ENCODE data around the gene MAPK11.

Gene MAPK11

DNA sequence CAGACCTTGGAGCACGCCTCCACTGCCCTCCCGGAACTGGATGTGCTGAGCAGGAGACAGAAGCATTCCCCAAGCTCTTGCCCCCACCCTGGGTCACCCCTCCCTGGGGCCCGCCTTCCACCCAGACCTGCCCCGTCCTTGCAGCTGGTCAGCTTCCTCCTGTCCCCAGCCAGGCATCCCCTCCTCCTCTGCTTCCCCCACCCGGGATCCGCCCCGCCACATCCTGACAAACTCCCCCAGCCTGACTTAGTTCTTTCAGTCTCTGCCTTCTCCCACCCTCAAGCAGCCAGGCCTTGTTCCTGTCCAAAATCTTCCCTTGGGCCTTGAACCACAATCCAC, 38.4 kb upstream of the MAPK11 start:
- DNase-seq (ENCODE audit: low read depth), result no peak
- H3K4me3 ChIP-seq (ENCODE audit: low read length), result no peak overlapping the region
- TF ChIP-seq CTCF (IDR thresholded peaks at IDR 0.05; ENCODE audit: insufficient read depth, low read depth, low read length, missing control alignments), result no peak

GRCh38 chr22:50307890-50308596, 37.9 kb upstream of the MAPK11 start:
- no peak for TF ChIP-seq CTCF (IDR thresholded peaks at IDR 0.05; ENCODE audit: insufficient read depth, low read depth, low read length, missing control alignments)
- DNase-seq (ENCODE audit: low read depth), result no peak
- H3K4me3 ChIP-seq (ENCODE audit: low read length), result no peak overlapping the region

DNA sequence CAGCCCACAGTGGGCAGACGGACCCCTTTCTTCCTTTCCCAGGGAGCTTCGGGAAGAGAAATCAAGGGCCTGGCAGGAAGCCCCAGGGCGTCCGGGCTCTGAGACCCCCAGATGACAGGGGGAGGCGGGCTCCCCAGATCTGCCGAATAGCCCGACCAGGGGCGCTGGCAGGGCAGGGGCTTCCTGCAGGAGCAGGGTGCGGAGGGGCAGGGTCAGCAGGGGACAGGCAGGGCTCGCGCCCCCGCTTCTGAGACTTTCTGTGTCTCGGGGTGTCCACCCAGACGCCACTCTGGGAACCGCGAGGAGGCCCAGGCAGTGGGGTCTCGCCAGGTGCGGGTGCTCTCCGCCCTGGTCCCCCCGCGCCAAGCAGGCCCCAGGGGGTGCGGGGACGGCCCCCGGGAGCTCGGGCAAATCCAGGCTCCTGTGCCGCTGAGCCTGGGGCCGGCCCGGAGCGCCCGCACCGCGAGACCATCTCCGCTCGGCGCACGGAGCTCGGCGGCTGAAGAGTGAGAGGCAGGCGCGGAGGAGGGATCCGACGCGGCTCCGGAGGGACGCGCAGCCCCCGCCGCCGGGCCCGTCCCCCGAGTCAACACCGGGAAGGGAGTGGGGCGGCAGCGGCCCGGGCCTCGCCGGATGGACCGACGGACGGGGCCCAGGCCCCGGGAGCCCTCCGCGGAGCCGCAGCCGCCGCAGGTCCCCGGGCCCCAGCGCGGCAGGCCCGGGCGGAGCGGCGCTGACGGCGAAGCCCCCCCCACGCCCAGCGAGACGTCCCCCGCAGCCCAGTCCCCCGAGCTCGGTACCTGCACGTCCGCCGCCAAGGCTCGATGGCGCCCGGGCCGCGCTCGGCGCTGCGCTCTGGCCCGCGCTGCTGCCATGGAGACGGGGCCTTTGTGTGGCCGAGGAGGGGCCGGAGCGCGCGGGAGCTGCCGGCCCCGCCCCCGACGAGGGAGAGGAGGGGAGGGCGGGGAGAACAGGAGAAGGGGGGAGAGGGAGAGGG, 36.9 kb upstream of the MAPK11 start, which contains the start of gene PLXNB2:
TSS of gene PLXNB2 (minus strand) at position 894 of the 997 bp plus-strand sequence. CDS start 17,062 bp downstream, outside the sequence.
- peak within 1 kb of the TSS; percentile 86 for H3K4me3 ChIP-seq (ENCODE audit: low read length)
- peak; percentile 77 for DNase-seq (ENCODE audit: low read depth)
- no peak for TF ChIP-seq CTCF (IDR thresholded peaks at IDR 0.05; ENCODE audit: insufficient read depth, low read depth, low read length, missing control alignments)

DNA sequence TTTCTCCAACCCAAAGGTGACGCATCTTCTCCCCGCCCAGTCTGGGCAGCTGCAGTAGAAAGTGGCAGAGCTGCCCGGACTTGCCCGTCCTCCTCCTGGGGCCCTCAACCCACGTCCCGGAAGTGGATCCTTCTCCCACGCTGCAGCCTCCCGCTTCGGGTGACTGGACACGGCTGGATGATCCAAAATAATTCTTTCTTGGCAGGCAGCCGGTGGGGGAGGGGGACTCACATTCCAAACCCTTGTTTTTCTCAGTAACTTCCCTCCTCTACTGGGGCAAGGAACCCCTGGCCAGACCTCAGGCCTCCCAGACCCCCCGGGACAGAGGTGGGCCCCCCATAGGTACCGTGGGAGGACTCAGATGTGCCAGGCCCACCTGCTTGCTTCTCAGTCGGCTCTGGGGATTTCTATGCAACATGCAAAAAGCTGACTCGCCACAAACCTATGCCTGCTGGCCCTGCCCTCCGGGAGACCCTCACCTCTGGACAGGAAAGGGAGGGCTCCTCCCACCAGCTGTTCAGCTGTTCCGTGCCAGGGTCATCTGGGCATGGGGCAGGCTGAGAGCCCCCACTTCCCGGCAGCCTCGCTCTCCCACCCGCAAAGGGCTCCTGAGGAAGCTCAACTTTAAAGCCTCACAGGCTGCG, 35.9 kb upstream of the MAPK11 start:
- peak; percentile 99 for DNase-seq (ENCODE audit: low read depth)
- peak overlapping the region; percentile 86 for H3K4me3 ChIP-seq (ENCODE audit: low read length)
- no peak for TF ChIP-seq CTCF (IDR thresholded peaks at IDR 0.05; ENCODE audit: insufficient read depth, low read depth, low read length, missing control alignments)

DNA sequence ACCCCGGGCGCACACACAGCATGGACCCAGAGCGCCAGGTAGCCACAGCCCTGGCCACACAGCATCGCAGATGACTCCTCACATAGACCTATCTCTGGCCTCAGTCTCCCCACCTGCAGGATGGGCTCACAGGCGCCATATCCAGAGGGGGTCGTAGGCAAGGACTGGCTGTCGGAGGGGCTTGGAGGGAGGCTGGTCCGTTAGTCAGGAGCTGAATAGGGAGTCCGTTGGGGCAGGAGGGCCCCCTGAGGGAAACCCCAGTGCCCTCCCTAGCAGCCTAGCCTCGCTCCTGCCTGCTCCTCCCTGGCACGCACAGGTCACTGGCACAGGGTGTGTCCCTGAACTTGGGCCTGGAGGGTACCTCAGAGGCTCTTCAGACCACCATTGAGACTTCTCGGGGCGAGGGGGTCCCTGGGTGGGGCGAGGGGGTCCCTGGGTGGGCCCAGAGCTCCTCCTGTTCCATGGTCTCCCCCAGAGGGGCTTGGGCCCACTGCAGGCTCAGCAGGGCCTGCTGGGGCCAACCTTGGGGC, 35.3 kb upstream of the MAPK11 start:
- TF ChIP-seq CTCF (IDR thresholded peaks at IDR 0.05; ENCODE audit: insufficient read depth, low read depth, low read length, missing control alignments), result no peak
- H3K4me3 ChIP-seq (ENCODE audit: low read length), result peak overlapping the region; percentile 86
- no peak for DNase-seq (ENCODE audit: low read depth)

DNA sequence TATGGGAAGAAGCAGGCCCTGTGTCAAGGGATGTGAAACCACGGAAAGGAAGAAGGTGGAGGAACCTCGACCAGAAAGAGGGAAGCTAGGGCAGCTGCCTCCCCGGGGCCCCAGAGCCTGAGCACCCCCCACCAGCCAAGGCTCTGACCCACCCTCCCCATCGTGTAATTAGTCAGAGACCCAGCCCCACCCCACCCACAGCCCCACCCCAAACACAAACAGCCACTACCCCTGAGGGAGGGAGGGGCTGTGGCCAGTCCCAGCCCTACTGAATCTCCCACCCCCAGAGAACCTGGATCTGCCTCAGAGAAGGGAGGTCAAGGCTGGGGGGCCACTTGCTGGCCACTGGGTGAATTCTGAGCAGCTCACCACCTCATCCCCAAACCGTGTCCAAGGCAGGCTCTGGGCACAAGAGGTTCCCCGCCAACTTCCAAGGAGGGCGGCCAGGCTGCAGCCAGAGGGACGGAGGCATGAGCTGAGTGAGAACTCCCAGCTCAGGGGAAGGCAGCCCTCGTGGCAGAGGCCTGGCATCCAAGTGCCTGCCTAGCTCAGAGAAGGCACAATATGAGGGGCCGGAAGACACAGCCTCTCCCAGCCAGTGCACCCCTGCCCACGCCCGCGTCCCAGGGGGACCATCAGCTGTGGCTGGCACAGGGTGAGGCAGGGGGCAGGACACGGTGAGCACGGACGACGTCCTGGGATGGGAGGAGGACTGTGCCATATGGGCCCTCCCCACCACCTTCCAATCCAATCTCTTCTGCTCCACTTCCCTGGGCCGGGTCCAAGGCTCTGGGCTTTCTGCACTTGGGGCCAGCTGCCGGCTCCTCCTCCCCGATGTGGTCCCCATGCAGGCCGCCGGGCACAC, 34.6 kb upstream of the MAPK11 start:
- DNase-seq (ENCODE audit: low read depth), result peak; percentile 80
- no peak for TF ChIP-seq CTCF (IDR thresholded peaks at IDR 0.05; ENCODE audit: insufficient read depth, low read depth, low read length, missing control alignments)

More for the DNA sequence above, 34.6 kb upstream of the MAPK11 start:
- peak overlapping the region; percentile 86 for H3K4me3 ChIP-seq (ENCODE audit: low read length)
